ENCODE measurements around the gene OR12D2.
"Not testable (repeated sequence)": the region's sequence is repeated elsewhere in the genome, so short reads cannot be mapped to it uniquely, and the experiment has no call there.

The OR12D2 gene, protein sequence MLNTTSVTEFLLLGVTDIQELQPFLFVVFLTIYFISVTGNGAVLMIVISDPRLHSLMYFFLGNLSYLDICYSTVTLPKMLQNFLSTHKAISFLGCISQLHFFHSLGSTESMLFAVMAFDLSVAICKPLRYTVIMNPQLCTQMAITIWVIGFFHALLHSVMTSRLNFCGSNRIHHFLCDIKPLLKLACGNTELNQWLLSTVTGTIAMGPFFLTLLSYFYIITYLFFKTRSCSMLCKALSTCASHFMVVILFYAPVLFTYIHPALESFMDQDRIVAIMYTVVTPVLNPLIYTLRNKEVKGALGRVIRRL

DNA sequence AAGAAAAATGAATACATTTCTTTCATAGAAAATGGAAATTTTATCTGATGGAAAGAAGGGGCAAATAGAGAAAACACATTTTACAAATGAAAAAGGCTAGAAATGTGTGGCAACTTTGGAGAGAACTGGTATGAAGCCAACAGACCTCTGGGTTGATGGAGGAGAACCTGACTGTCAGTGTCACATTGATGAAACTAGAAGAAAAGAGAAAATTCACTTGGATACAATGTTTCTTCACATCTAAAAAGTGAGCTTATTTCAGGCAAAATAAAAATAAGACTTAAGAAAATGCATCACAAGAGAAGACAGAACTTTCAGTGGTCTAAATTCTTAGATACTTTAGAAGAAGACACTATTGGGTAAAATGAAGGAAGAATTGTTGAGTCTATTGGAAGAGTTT lies at the start of gene OR12D2:
OR12D2 (plus strand) TSS at position 301 of the 400 bp plus-strand sequence. CDS start 1,069 bp downstream, outside the sequence.
- DNase-seq (ENCODE audit: low read depth), result no peak
- TF ChIP-seq, protein P1, sequence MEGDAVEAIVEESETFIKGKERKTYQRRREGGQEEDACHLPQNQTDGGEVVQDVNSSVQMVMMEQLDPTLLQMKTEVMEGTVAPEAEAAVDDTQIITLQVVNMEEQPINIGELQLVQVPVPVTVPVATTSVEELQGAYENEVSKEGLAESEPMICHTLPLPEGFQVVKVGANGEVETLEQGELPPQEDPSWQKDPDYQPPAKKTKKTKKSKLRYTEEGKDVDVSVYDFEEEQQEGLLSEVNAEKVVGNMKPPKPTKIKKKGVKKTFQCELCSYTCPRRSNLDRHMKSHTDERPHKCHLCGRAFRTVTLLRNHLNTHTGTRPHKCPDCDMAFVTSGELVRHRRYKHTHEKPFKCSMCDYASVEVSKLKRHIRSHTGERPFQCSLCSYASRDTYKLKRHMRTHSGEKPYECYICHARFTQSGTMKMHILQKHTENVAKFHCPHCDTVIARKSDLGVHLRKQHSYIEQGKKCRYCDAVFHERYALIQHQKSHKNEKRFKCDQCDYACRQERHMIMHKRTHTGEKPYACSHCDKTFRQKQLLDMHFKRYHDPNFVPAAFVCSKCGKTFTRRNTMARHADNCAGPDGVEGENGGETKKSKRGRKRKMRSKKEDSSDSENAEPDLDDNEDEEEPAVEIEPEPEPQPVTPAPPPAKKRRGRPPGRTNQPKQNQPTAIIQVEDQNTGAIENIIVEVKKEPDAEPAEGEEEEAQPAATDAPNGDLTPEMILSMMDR (IDR thresholded peaks at IDR 0.05; ENCODE audit: low read length, missing control alignments), result no peak
- no peak within 1 kb of the TSS for H3K4me3 ChIP-seq (replicated peaks; ENCODE audit: low read depth, low read length)

GRCh38 chr6:29349348-29349747 lies 46.1 kb upstream of the OR12D2 start:
- not testable (repeated sequence) for DNase-seq (ENCODE audit: low read depth); H3K4me3 ChIP-seq (replicated peaks; ENCODE audit: low read depth, low read length)

GRCh38 chr6:29354980-29355379 lies 40.5 kb upstream of the OR12D2 start:
- TF ChIP-seq, protein P1 (IDR thresholded peaks at IDR 0.05; ENCODE audit: low read length, missing control alignments), result no peak
- no peak overlapping the region for H3K4me3 ChIP-seq (replicated peaks; ENCODE audit: low read depth, low read length)
- no peak for DNase-seq (ENCODE audit: low read depth)

- no peak for DNase-seq (ENCODE audit: low read depth)
- TF ChIP-seq, protein P1 (IDR thresholded peaks at IDR 0.05; ENCODE audit: low read length, missing control alignments), result no peak
- no peak overlapping the region for H3K4me3 ChIP-seq (replicated peaks; ENCODE audit: low read depth, low read length)
Measured at GRCh38 chr6:29355603-29356002, 39.8 kb upstream of the OR12D2 start.

DNA sequence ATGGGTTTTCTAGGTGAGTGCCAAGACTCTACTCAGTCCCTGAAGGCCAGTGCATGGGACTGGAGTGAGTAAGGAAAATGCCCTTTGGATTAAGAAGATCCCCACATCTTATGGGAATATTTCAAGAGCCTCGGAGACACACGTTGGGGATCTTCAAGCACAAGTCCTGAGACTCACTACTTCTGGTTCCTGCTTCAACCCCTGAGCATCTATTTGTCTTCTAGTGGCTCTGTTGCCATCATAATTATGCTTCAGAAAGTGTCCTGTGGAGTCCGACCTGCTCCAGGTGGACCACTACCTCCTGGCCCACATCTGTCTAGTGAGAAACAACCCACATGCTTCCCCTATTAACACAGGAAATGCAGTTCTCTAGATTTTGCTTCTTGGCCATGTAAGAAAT lies 26.7 kb upstream of the OR12D2 start, which contains the start of gene OR5V1:
OR5V1 (minus strand) TSS at position 101 of the 400 bp plus-strand sequence. CDS start 12,670 bp downstream, outside the sequence.
- TF ChIP-seq, protein P1 (IDR thresholded peaks at IDR 0.05; ENCODE audit: low read length, missing control alignments), result no peak
- no peak within 1 kb of the TSS for H3K4me3 ChIP-seq (replicated peaks; ENCODE audit: low read depth, low read length)
- DNase-seq (ENCODE audit: low read depth), result no peak

DNA sequence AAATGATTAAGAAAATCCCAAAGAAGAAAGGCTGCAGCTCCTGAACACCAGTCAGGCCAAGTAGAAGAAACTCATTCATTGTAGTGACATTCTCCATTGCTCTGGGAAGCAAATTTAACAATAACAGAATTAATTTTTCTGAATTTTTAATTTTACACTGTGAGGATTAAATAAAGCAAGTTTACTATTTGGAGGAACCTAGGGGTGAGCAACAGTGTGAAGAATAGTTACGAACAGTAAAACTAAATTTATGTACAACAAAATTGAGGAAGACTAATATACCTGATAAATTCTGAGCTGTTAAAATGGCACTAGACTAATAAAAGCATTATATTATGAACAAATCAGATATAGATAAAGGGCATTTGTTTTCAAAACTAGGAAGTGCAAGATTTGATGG lies 20.2 kb upstream of the OR12D2 start, which contains the start of gene OR12D3:
OR12D3 (minus strand) TSS at position 101 of the 400 bp plus-strand sequence; CDS start at position 97, 4 bp downstream.
- TF ChIP-seq, protein P1 (IDR thresholded peaks at IDR 0.05; ENCODE audit: low read length, missing control alignments), result no peak
- H3K4me3 ChIP-seq (replicated peaks; ENCODE audit: low read depth, low read length), result no peak within 1 kb of the TSS
- DNase-seq (ENCODE audit: low read depth), result no peak

DNA sequence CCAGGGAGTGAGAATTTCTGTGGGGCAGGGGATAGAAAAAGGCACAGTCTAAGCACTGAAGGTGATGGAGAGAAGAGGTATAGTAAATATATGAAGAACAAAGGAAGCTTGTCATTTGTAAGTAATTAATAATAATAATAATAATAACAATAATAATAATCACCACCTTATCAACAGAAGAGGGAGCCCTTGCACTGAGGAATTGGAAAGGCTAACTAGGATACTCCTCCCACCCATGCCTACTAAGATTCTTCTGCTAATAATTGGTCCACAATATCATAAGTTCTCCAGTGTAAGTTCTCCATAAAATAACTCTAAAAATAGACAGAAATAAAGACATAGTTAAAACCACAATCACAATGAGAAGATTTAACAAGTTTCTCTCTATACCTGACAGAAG lies 19.4 kb upstream of the OR12D2 start:
- peak; percentile 7 for DNase-seq (ENCODE audit: low read depth)
- no peak overlapping the region for H3K4me3 ChIP-seq (replicated peaks; ENCODE audit: low read depth, low read length)
- TF ChIP-seq, protein P1 (IDR thresholded peaks at IDR 0.05; ENCODE audit: low read length, missing control alignments), result no peak
